OCI-LY7 (cell line): ENCODE measurements around the gene ARHGEF19. TPM values are rescaled to one million over a fixed set of nuclear protein-coding genes. Genes with fewer than 3 reads are reported as not detected.
A peak's percentile ranks its signal among the peaks of the same experiment; 100 is the strongest.
"Not testable (repeated sequence)": the region's sequence is repeated elsewhere in the genome, so short reads cannot be mapped to it uniquely, and the experiment has no call there.

Experiments used
- BruUV-seq: library from RNA; stranded (reverse); fragments of 400-500 nt; replicated peaks from 2 replicates; lab custom pipeline; 2021; lab: Mats Ljungman, UMichigan
- CTCF ChIA-PET: fragments of 300-600 bp; sonication (Branson Sonifier 250); formaldehyde crosslinking; loops from one replicate; lab custom pipeline; 2022; ENCODE audit warnings: antibody characterized with exemption; ENCODE audit not compliant: unreplicated experiment; lab: Charles Lee
- POLR2A ChIA-PET: fragments of 300-600 bp; sonication (Branson Sonifier 250); formaldehyde crosslinking; loops from one replicate; lab custom pipeline; 2022; ENCODE audit warnings: antibody characterized with exemption; lab: Charles Lee
- DNase-seq: peaks from one replicate; pipeline ENCODE4 v3.0.0-alpha.2; 2015; ENCODE audit warnings: low spot score
- H2AFZ ChIP-seq: fragments of 200-600 bp; sonication (generic), shearing (Covaris generic); 2 replicates; pipeline ENCODE4 v1.6.1; 2014; ENCODE audit warnings: mild to moderate bottlenecking, antibody characterized with exemption, low read length, moderate library complexity
- H3K27ac ChIP-seq: fragments of 200-600 bp; sonication (generic); 2 replicates; pipeline ENCODE4 v1.5.1; 2014; ENCODE audit warnings: mixed run types, low read depth, mild to moderate bottlenecking, moderate library complexity, low read length, inconsistent platforms; ENCODE audit not compliant: poor library complexity, severe bottlenecking
- H3K36me3 ChIP-seq: fragments of 200-600 bp; sonication (generic); 2 replicates; pipeline ENCODE4 v1.6.1; 2014; ENCODE audit warnings: mild to moderate bottlenecking, antibody characterized with exemption, low read length, moderate library complexity, mixed read lengths; ENCODE audit not compliant: insufficient read depth
- H3K4me1 ChIP-seq: fragments of 200-600 bp; sonication (generic); 2 replicates; pipeline ENCODE4 v1.5.1; 2014; ENCODE audit warnings: mild to moderate bottlenecking, low read length; ENCODE audit not compliant: insufficient read depth, poor library complexity, severe bottlenecking
- H3K4me2 ChIP-seq: fragments of 200-600 bp; sonication (generic); 2 replicates; pipeline ENCODE4 v1.6.1; 2014; ENCODE audit warnings: mild to moderate bottlenecking, low read length
- H3K4me3 ChIP-seq: fragments of 200-600 bp; sonication (generic); 2 replicates; pipeline ENCODE4 v1.5.1; 2014; ENCODE audit warnings: mild to moderate bottlenecking, low read depth, low read length; ENCODE audit not compliant: poor library complexity, severe bottlenecking
- H3K79me2 ChIP-seq: fragments of 200-600 bp; sonication (generic); 2 replicates; pipeline ENCODE4 v1.6.1; 2016; ENCODE audit warnings: low read depth, mild to moderate bottlenecking, low read length, moderate library complexity, mixed read lengths; ENCODE audit not compliant: insufficient read depth
- H3K9me2 ChIP-seq: fragments of 200-600 bp; sonication (generic); 2 replicates; pipeline ENCODE4 v1.6.1; 2016; ENCODE audit warnings: mild to moderate bottlenecking, low read length, mixed read lengths; ENCODE audit not compliant: insufficient read depth
- H3K9me3 ChIP-seq: fragments of 200-600 bp; sonication (generic); 2 replicates; pipeline ENCODE4 v1.6.1; 2014; ENCODE audit warnings: mild to moderate bottlenecking, mixed run types, low read length, mixed read lengths
- H4K20me1 ChIP-seq: fragments of 200-600 bp; sonication (generic); 2 replicates; pipeline ENCODE4 v1.6.1; 2014; ENCODE audit warnings: mild to moderate bottlenecking, antibody characterized with exemption, low read length, moderate library complexity, mixed read lengths; ENCODE audit not compliant: insufficient read depth
- EZH2phosphoT487 ChIP-seq: fragments of 200-600 bp; sonication (generic); IDR thresholded peaks from 2 replicates; pipeline ENCODE4 v1.6.1; 2018; ENCODE audit warnings: low read depth, borderline replicate concordance, mild to moderate bottlenecking, mixed run types, antibody characterized with exemption, low read length, moderate library complexity, mixed read lengths
- intact Hi-C: fragments of 100-400 bp; cut with micrococcal nuclease; formaldehyde crosslinking; loops from one replicate; pipeline ENCODE4 v1.10.0; 2022; ENCODE audit not compliant: unreplicated experiment
- total RNA-seq, 2 experiments: library from RNA; depleted of rRNA in 1 of 2; stranded (reverse); fragments of >200 nt in 1 of 2; shearing (Covaris generic) in 1 of 2; gene quantifications; 2 replicates each; pipeline ENCODE4 v1.2.3, GENCODE V29; 2014 to 2022
- TF ChIP-seq, protein P1 (sequence below): fragments of 200-600 bp; sonication (generic); conservative IDR thresholded peaks from 2 replicates; pipeline ENCODE4 v1.5.1; 2014; ENCODE audit warnings: mild to moderate bottlenecking, antibody characterized with exemption, low read length, moderate library complexity, mixed read lengths

Gene ARHGEF19
- total RNA-seq, 2 experiments from 2014 or later = 2.7 to 6.2 TPM

DNA sequence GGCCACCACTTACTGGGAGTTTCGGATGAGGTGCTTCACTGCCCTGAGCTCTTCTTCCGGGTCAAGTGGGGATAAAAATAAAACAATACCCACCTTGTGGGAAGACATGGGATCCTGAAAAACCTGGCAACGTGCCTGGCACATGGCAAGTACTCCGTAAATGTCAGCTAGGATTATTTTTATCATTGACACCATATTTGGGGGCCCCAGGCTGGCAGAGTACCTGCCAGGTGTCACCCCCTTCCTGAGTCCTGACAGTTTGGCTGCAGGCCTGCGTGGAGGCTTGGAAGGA lies 47.4 kb downstream of the ARHGEF19 start:
- POLR2A ChIA-PET = interaction anchor here (1.1 kb wide), 1 partner anchor 10 kb away, joined by 3 read pairs; no protein-coding TSS in a partner anchor

DNA sequence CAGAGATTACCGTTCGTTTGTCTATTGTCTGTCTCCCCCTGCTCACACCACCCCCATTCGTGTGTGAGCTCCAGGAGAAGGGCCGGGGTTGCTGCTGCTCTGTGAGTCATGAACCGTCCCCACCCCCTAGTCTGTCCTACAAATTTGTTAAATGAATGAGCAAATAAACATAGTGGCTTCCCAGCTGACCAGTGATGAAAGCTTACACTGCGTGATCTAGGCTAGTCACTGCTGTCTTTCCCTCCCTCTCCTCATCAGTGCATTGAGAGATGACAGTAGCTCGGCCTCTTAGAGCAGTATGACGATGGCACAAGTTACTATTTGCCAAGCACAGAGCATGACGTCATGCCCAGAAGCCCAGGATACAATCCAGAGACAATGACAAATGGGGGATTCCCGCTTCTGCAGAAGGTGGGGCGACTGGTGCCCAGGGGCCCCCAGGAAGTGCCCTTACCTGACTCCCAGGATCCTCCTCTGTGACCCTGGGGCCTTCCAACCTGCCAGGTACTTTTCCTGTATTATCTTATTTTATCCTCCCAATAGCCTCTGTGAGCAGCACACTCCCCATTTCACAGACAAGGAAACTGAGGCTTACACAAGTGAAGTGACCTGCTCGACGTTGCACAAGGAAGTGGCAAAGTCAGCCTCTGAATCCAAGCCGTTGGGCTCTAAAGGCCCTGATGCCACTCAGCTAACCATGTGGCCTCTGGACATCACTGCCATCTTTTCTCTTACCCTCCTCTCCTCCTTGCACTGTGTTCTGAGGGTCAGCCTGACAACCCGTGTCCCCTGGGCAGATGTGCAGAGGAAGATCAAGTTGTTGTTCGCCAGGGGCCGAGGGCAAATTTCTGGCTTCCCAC lies 48.0 kb downstream of the ARHGEF19 start:
- H4K20me1 ChIP-seq = no peaks in the 10 kb centered on the region
- H3K79me2 ChIP-seq = no peaks in the 10 kb centered on the region
- H3K9me2 ChIP-seq = no peaks in the 10 kb centered on the region
- peak overlapping the region; percentile 2; the same call in 1 of the 2 replicates for H2AFZ ChIP-seq
- no peaks in the 10 kb centered on the region for H3K36me3 ChIP-seq
- no peak overlapping the region for H3K4me3 ChIP-seq
- TF ChIP-seq EZH2phosphoT487 = no peak
- TF ChIP-seq, protein P1, sequence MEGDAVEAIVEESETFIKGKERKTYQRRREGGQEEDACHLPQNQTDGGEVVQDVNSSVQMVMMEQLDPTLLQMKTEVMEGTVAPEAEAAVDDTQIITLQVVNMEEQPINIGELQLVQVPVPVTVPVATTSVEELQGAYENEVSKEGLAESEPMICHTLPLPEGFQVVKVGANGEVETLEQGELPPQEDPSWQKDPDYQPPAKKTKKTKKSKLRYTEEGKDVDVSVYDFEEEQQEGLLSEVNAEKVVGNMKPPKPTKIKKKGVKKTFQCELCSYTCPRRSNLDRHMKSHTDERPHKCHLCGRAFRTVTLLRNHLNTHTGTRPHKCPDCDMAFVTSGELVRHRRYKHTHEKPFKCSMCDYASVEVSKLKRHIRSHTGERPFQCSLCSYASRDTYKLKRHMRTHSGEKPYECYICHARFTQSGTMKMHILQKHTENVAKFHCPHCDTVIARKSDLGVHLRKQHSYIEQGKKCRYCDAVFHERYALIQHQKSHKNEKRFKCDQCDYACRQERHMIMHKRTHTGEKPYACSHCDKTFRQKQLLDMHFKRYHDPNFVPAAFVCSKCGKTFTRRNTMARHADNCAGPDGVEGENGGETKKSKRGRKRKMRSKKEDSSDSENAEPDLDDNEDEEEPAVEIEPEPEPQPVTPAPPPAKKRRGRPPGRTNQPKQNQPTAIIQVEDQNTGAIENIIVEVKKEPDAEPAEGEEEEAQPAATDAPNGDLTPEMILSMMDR = no peak
- no peak overlapping the region for H3K4me2 ChIP-seq
- POLR2A ChIA-PET = interaction anchor here (0.6 to 1.1 kb wide), 2 partner anchors 10 to 1521 kb away, joined by 3 to 7 read pairs; no protein-coding TSS in a partner anchor
- H3K4me1 ChIP-seq = peaks cover 27% of the 10 kb centered on the region
- H3K27ac ChIP-seq = no peak overlapping the region
- intact Hi-C loops = no loop called here
- H3K9me3 ChIP-seq = no peaks in the 10 kb centered on the region
- no TSS peak for BruUV-seq
- no peak for DNase-seq
- CTCF ChIA-PET = no interaction called here

More for the DNA sequence above, 47.4 kb downstream of the ARHGEF19 start:
- Histone ChIP-seq H3K79me2 (no peaks in the 10 kb centered on the region), H3K9me2 (no peaks in the 10 kb centered on the region), H3K4me2 (no peak overlapping the region), H3K4me1 (peaks cover 27% of the 10 kb centered on the region), H3K27ac (no peak overlapping the region), H3K36me3 (no peaks in the 10 kb centered on the region), H4K20me1 (no peaks in the 10 kb centered on the region), H3K9me3 (no peaks in the 10 kb centered on the region), H3K4me3 (no peak overlapping the region), H2AFZ (0 out of 2 replicates have a peak overlapping the region, but pooled peaks have one; percentile 2)
- DNase-seq = no peak
- intact Hi-C loops = no loop called here
- TF ChIP-seq, protein P1 = no peak
- TF ChIP-seq EZH2phosphoT487 = no peak
- CTCF ChIA-PET = no interaction called here
- BruUV-seq = no TSS peak

DNA sequence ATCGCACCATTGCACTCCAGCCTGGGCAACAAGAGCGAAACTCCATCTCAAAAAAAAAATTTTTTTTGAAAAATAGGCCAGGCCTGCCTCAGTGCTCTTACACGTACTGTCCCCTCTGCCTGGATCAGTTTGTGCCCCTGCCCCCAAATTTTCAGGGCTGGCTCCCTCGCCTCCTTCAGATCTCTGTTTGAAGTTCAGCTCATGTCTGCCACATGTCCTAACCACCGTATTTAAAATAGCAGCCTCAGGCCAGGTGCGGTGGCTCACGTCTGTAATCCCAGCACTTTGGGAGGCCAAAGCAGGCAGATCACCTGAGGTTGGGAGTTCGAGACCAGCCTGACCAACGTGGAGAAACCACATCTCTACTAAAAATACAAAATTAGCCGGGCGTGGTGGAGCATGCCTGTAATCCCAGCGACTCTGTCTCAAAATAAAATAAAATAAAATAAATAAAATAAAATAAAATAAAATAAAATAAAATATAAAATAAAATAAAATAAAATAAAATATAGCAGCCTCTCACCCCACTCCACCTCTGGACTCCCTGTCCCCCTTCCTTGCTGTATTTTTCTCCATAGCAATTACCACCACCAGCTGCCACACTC lies 48.7 kb downstream of the ARHGEF19 start:
- BruUV-seq, H3K79me2 ChIP-seq, DNase-seq, intact Hi-C loops, H3K9me2 ChIP-seq, H3K4me3 ChIP-seq, H3K36me3 ChIP-seq, H2AFZ ChIP-seq, H3K9me3 ChIP-seq, H4K20me1 ChIP-seq, H3K4me2 ChIP-seq, CTCF ChIA-PET, H3K27ac ChIP-seq: not testable (repeated sequence)
- POLR2A ChIA-PET = interaction anchor here (0.6 kb wide), 1 partner anchor 1520 kb away, joined by 7 read pairs; no protein-coding TSS in a partner anchor
- H3K4me1 ChIP-seq = peaks cover 21% of the 10 kb centered on the region
